DOHH2 (cell line): ENCODE measurements around the gene SLC25A41.

Experiments
- CTCF ChIP-seq: fragments of 200-600 bp; sonication (generic); IDR thresholded peaks from one replicate; pipeline ENCODE4 v1.5.1; 2014; ENCODE audit warnings: antibody characterized with exemption, mild to moderate bottlenecking, low read depth, low read length; ENCODE audit not compliant: poor library complexity, severe bottlenecking
- EZH2phosphoT487 ChIP-seq: fragments of 200-600 bp; sonication (generic); IDR thresholded peaks from 2 replicates; pipeline ENCODE4 v1.6.1; 2017; ENCODE audit warnings: borderline replicate concordance, mild to moderate bottlenecking, antibody characterized with exemption, low read length, moderate library complexity, mixed read lengths

GRCh38 chr19:6431891-6432290, 1.7 kb downstream of the SLC25A41 start:
- no peak for TF ChIP-seq CTCF
- no peak for TF ChIP-seq EZH2phosphoT487
